GM12874 (cell line): ENCODE data around the gene FABP2.

Experiments used
- CTCF ChIP-seq: IDR thresholded peaks from 2 replicates; pipeline ENCODE4 v1.5.1; 2011; ENCODE audit warnings: low read depth, mild to moderate bottlenecking, control low read depth, low read length, moderate library complexity; ENCODE audit not compliant: insufficient read depth

FABP2 gene

GRCh38 chr4:119321921-119322687 is at the start of gene FABP2:
FABP2 (minus strand) TSS chr4:119322138; CDS start chr4:119322102, 36 bp downstream.
- TF ChIP-seq CTCF: no peak

- no peak for TF ChIP-seq CTCF
Measured at GRCh38 chr4:119337010-119337409, 15.1 kb upstream of the FABP2 start.

GRCh38 chr4:119329835-119330620 is 8.1 kb upstream of the FABP2 start:
- TF ChIP-seq CTCF: no peak

- no peak for TF ChIP-seq CTCF
Measured at GRCh38 chr4:119328695-119329094, 6.8 kb upstream of the FABP2 start.

- TF ChIP-seq CTCF: no peak
Measured at GRCh38 chr4:119317990-119318389, 3.9 kb downstream of the FABP2 start.

GRCh38 chr4:119315036-119315435 is 6.9 kb downstream of the FABP2 start:
- no peak for TF ChIP-seq CTCF

- peak; percentile 39 for TF ChIP-seq CTCF
Measured at GRCh38 chr4:119314356-119314755, 7.6 kb downstream of the FABP2 start.
